GM19467 (cell line): ENCODE data around the gene NFATC2IP.
A peak's percentile ranks its signal among the peaks of the same experiment; 100 is the strongest.
"Not testable (repeated sequence)": the region's sequence is repeated elsewhere in the genome, so short reads cannot be mapped to it uniquely, and the experiment has no call there.

Experiments
- ATAC-seq: cut with Tn5 transposase; IDR thresholded peaks from one replicate; pipeline ENCODE4 v1.9.1; 2021; ENCODE audit warnings: mild to moderate bottlenecking, moderate library complexity; ENCODE audit not compliant: unreplicated experiment

The NFATC2IP gene

DNA sequence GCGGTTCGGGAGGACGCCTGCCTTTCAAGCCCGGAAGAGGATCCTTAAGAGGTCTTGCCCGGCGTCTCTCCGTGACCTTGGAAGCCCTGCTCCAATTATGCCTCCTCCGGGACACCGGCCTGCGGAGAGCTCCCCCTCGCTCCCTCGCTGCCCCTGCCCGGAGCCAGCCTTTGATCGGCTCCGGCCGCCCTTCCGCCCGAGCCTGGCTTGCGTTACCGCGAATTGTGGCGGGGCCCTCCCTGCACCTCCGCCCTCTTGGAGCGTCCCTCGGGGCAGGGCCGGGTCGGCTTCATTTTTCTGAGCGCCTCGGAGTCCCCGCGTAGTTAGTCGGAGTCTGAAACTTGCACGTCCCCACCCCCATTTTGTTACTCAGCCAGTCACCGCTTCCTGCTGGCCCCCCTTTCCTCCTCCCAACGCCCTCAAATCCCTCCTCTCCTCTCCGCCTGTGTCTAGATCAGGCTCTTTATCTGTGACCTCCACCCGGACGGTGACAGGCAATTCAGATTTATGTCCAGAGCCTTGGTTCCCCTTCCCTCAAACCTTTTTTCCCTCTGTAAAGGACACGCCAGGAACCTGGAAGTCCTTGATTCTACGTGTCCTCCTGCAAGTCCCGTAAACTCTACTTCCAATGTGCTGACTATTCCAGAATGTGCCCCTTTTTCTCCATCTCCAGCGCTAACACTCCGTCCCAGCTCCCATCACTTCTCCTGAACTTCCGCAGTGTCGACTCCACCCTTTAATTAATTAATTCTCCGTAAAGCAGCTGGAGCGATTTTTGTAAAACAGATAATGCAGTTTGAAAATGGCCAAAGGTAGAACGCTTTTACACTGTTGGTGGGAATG is 25.1 kb upstream of the NFATC2IP start:
- peak; percentile 34 for ATAC-seq

DNA sequence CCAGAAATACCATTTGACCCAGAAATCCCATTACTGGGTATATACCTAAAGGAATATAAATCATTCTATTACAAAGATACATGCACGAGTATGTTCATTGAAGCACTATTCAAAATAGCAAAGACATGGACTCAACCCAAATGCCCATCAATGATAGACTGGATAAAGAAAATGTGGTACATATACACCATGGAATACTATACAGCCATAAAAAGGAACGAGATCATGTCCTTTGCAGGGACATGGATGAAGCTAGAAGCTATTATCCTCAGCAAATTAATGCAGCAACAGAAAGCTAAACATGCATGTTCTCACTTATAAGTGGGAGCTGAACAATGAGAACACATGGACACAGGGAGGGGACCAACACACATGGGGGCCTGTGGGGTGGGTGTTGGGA is 24.5 kb upstream of the NFATC2IP start:
- ATAC-seq = not testable (repeated sequence)

DNA sequence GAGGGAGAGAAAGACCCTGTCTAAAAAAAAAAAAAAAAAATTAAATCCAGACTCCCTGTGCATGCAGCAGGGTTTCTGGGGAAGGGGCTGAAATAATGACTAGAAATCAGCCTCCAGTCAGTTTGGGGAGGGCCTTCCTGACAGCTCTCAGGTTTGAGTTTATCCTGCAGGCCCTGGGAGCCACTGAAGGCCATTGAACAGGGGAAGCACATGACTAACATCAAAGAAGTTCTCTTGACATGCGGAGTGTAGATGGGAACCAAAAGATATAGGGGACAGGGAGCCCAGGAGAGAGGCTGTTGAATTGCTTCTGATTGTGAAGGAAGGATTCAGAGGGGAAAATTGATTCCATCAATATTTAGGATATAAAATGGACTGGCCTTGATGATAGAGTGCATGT is 22.9 kb upstream of the NFATC2IP start:
- no peak for ATAC-seq

DNA sequence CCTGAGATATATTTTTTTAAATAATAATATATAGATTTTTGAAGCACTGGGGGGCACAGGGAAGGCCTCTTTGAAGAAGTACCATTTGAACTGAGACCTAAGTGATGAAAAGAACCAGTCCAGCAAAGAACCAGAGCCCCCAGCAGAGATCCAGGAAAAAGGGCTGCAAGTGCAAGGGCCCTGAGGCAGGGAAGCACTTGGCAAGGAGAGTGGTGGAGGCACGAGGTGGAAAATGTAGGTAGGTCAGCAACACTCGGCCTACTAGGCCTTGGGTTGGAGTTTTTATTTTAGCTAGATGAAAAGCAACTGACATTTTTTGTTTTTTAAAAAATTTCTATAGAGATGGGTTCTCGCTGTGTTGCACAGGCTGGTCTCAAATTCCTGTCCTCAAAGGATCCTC is 20.5 kb upstream of the NFATC2IP start:
- no peak for ATAC-seq

DNA sequence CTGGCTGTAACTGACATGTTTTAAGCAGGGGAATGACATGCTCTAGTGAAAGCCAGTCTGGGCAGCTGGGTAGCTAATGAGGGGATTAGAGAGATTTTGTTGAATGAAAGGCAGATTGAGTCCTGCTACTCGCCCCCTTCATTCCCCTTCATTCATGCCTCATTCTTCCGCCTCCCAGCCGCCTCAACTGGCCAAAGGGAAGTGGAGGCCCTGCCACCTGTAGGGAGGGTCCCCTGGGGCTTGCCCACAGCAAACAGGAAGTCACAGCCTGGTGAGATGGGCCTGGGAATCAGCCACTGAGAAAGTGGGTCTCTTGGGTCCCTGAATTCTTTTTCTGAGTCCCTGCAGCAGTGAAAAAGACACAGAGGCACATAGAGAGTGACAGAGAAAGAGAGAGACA is 20.1 kb upstream of the NFATC2IP start:
- no peak for ATAC-seq

DNA sequence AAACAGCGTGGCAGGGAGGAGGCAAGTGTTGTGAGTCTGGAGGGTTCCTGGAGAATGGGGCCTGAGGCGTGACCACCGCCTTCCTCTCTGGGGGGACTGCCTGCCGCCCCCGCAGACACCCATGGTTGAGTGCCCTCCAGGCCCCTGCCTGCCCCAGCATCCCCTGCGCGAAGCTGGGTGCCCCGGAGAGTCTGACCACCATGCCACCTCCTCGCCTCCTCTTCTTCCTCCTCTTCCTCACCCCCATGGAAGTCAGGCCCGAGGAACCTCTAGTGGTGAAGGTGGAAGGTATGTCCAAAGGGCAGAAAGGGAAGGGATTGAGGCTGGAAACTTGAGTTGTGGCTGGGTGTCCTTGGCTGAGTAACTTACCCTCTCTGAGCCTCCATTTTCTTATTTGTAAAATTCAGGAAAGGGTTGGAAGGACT is 18.9 kb upstream of the NFATC2IP start, which contains the start of gene CD19:
CD19 (plus strand) TSS at position 171 of the 425 bp plus-strand sequence; CDS start at position 201, 30 bp downstream.
- no peak for ATAC-seq

DNA sequence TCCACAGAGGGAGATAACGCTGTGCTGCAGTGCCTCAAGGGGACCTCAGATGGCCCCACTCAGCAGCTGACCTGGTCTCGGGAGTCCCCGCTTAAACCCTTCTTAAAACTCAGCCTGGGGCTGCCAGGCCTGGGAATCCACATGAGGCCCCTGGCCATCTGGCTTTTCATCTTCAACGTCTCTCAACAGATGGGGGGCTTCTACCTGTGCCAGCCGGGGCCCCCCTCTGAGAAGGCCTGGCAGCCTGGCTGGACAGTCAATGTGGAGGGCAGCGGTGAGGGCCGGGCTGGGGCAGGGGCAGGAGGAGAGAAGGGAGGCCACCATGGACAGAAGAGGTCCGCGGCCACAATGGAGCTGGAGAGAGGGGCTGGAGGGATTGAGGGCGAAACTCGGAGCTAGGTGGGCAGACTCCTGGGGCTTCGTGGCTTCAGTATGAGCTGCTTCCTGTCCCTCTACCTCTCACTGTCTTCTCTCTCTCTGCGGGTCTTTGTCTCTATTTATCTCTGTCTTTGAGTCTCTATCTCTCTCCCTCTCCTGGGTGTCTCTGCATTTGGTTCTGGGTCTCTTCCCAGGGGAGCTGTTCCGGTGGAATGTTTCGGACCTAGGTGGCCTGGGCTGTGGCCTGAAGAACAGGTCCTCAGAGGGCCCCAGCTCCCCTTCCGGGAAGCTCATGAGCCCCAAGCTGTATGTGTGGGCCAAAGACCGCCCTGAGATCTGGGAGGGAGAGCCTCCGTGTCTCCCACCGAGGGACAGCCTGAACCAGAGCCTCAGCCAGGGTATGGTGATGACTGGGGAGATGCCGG is 18.2 kb upstream of the NFATC2IP start:
- ATAC-seq = no peak

DNA sequence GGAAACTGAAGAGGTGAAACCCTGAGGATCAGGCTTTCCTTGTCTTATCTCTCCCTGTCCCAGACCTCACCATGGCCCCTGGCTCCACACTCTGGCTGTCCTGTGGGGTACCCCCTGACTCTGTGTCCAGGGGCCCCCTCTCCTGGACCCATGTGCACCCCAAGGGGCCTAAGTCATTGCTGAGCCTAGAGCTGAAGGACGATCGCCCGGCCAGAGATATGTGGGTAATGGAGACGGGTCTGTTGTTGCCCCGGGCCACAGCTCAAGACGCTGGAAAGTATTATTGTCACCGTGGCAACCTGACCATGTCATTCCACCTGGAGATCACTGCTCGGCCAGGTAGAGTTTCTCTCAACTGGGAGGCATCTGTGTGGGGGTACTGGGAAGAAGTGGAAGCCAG is 17.6 kb upstream of the NFATC2IP start:
- ATAC-seq = no peak

DNA sequence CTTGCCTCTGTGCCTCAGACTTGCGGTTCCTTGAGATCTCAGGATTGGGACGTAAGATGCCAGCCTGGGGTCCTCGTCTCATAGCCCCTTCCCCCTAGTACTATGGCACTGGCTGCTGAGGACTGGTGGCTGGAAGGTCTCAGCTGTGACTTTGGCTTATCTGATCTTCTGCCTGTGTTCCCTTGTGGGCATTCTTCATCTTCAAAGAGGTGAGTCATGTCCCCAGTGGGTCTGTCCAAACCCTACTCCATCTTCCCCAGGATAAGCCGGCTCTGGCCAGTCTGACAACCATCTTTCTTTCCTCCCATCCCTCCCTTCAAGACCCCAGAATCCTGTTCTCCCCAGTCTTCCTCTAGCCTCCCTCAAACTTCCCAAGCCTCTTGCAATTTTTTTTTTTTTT is 15.4 kb upstream of the NFATC2IP start:
- ATAC-seq = no peak

DNA sequence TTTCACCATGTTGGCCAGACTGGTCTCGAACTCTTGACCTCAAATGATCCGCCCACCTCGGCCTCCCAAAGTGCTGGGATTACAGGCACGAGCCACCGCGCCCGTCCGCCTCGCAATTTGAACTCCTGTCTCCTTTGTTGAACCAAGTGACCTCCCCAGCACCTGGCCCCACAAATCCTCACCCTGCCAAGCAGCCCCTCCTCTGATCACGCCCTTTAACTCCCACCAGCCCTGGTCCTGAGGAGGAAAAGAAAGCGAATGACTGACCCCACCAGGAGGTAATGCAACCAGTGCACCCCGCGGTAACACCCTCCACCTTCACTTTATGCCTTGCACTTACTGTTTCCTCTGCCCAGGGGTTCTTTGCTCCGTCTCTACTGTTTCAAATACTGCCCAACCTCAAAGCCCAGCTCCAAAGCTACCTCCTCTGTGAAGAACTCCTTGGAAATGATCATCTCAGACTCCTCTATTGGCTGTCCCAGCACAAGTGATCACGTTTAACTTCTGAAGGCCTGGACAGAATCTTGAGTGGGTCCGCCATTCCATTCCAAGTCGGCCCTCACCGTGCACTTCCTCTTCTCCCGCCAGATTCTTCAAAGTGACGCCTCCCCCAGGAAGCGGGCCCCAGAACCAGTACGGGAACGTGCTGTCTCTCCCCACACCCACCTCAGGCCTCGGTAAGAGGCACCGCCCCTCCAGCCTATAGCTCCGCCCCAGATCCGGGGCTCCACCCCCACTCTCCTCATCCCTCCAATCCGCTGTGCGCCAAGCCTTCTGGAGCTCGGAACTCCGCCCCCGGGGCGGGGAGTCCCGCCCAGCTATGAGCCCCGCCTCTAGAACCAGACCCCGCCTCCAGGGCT is 14.6 kb upstream of the NFATC2IP start:
- no peak for ATAC-seq

DNA sequence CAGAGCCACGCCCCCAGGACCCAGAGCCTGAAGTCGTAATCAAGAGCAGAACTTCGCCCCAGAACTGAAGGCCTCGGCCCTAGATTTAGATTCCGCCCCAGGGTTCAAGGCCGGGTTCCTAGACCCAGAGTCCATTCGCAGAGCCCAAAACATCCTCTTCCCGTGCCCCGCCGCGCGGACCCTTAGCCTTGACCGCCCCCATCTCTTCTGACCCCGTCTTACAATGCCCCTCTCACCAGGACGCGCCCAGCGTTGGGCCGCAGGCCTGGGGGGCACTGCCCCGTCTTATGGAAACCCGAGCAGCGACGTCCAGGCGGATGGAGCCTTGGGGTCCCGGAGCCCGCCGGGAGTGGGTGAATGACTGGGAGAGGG is 14.0 kb upstream of the NFATC2IP start:
- ATAC-seq = no peak

DNA sequence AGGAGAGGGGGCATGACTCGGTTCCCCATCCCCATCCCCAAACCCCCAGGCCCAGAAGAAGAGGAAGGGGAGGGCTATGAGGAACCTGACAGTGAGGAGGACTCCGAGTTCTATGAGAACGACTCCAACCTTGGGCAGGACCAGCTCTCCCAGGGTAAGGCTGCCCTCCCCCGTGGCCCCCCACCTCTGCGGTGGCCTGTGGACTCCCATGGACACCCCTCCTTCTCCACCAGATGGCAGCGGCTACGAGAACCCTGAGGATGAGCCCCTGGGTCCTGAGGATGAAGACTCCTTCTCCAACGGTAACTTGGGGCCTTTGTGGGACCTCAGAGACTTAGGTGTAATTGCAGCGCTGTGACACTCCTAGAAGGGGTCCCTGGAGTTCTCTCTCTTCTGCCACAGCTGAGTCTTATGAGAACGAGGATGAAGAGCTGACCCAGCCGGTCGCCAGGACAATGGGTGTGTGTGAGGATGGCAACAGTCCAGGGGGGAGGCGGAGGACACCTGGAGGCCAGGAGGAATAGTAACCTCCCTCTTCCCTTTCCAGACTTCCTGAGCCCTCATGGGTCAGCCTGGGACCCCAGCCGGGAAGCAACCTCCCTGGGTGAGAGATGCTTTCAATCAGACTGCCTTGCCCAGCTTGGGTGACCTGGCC is 13.4 kb upstream of the NFATC2IP start:
- ATAC-seq = no peak

DNA sequence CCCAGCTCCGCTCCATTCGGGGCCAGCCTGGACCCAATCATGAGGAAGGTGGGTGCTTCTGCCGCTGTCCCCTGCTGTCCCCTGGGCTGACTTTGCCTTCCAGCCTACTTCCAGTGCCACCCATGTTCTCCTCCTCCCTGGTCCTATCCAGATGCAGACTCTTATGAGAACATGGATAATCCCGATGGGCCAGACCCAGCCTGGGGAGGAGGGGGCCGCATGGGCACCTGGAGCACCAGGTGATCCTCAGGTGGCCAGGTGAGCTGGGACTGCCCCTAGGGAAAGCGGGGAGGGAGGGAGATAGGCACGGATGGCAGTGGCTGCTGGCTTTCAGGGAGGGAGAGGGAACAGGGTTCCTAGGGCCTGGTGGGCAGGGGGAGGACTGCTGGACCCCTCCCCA is 12.0 kb upstream of the NFATC2IP start:
- ATAC-seq = no peak

DNA sequence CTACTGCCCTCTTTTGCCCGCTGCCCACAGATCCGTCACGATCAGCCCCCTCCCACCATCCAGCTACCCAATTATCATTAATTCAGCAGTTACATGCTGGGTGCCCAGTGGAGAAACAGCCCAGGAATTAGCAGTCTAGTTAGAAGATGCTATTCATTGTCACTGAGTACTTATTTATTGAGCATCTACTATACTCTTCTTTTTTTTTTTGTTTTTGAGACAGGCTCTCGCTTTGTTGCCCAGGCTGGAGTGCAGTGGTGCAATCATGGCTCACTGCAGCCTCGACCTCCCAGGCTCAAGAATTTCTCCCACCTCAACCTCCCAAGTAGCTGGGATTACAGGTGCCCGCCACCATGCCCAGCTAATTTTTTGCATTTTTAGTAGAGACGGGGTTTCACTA is 10.9 kb upstream of the NFATC2IP start:
- ATAC-seq = not testable (repeated sequence)

DNA sequence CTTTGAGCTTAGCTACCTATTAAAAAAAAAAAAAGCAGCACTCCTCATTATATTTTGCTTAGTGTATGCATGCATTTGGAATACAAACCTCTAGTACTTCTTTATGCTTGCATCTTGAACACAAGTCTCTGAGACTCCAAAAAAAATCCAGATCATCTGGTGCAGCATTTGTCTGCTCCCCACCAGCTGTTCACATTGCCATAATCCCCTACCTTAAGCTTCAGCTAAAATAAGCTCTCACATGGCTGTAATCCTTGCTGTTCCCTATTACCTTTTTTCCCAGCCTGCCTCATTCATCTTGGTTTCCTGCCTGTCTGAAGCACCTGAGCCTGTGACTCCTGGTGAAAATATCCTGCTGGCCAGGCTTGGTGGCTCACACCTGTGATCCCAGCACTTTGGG is 7.5 kb upstream of the NFATC2IP start:
- ATAC-seq = no peak

DNA sequence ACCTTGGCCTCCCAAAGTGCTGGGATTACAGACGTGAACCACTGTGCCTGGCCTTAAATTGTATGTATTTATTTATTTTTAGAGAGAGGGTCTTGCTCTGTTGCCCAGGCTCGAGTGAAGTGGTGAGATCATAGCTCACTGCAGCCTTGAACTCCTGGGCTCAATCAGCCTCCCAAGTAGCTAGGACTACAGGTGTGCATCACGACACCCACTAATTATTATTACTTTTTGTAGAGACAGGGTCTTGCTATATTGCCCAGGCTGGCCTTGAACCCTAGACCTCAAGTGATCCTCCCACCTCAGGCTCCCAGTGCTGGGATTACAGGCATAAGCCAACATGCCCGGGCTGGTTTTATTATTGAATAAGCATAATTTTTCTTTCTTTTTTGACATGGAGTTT is 4.1 kb upstream of the NFATC2IP start:
- ATAC-seq = no peak

DNA sequence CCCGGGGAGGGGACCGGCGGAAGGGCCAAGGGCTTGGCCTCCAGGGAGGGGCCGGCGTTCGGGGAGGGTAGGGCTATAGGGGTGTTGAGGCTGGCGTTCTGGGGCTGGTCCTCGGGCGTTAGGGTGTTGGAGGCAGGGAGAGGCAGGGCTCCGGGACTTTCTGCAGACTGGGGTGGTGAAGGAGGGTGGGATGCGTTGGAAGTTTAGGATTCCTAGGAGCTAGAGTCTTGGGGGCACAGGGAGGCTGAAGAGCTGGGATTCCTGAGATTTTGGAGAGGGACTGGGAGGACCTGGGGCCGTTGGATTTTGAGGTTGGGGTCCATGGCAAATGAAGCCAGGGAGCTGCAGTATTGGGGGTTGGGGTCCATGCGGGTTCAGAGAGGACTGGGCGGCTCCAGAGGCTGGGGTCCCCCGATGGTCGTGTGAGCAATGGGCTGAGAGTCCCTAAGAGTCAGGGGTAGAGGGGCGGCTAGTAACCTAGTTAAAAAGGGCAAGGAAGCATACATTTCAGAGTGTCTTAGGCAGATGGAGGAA is 740 bp downstream of the NFATC2IP start:
- no peak for ATAC-seq

DNA sequence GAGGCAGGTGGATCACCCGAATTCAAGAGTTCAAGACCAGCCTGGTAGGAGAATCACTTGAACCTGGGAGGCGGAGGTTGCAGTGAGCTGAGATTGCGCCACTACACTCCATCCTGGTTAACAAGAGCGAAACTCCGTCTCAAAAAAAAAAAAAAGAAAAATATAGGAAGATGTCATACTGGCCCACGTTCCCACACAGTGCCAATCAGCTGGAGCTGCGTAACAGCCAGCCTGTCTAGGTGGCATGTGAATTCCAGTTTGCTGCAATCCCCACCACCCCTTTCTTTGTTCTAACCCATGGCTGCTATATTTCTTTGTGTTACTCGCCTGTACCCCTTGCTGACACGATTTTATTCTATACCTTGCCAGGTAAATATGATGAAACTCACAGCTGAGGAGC is 7.5 kb downstream of the NFATC2IP start:
- ATAC-seq = no peak

DNA sequence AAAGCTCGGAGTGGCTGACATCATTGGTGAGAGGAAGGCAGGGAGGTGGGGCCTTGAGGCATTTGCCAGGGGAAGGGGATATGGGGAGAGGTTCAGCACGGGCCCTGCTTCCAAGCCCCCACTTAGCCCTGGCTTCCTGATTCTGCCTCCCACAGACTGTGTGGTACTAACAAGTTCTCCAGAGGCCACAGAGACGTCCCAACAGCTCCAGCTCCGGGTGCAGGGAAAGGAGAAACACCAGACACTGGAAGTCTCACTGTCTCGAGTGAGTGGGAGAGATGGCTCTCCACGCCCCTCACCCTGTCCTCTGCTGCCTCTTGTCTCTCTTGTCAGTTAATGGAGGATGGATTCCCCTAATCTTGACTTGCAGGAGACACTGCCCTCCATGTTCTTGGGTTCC is 8.1 kb downstream of the NFATC2IP start:
- ATAC-seq = no peak

DNA sequence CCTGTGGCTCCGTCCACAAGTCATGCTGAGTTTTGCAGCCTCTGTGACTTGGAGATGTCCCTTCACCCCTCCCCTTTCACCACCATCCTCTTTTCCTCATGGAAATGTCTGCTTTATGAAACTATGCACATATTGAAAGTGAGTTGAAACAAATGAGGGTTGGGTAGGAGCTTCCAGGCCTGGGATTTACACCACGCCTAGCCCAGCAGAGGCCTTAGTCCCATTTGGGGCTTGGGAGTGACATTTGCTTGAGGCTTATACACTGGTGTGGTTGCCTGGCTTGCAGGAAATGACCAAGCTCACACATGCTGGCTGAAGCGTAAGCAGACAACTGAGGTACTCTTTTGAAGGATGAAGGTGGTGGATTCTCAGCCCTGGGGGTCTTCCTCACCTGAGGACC is 13.3 kb downstream of the NFATC2IP start:
- ATAC-seq = no peak
